ENCODE results near the gene PCDHGB5.
"Not testable (repeated sequence)": the region's sequence is repeated elsewhere in the genome, so short reads cannot be mapped to it uniquely, and the experiment has no call there.

PCDHGB5 gene

GRCh38 chr5:141397756-141398551, at the start of gene PCDHGB5:
TSS of gene PCDHGB5 (plus strand) at chr5:141397947. CDS start at chr5:141398128, 181 bp downstream.
- not testable (repeated sequence) for H3K27ac ChIP-seq

- peak; percentile 73 for TF ChIP-seq CTCF (conservative IDR thresholded peaks at IDR 0.05)
- H3K27ac ChIP-seq: peak within 1 kb of the TSS; percentile 38; the same call in 1 of the 2 replicates
Measured at GRCh38 chr5:141349917-141350619, 47.7 kb upstream of the PCDHGB5 start, which contains the start of gene PCDHGB1. TSS of gene PCDHGB1 (plus strand) at chr5:141350099. CDS start at chr5:141350261, 162 bp downstream.

GRCh38 chr5:141351591-141351990, 46.2 kb upstream of the PCDHGB5 start:
- TF ChIP-seq CTCF (conservative IDR thresholded peaks at IDR 0.05): no peak
- no peak overlapping the region for H3K27ac ChIP-seq

GRCh38 chr5:141354900-141355469, 42.8 kb upstream of the PCDHGB5 start, which contains the start of gene PCDHGA4:
TSS of gene PCDHGA4 (plus strand) at chr5:141355021. CDS start at chr5:141355108, 87 bp downstream.
- H3K27ac ChIP-seq: no peak within 1 kb of the TSS

GRCh38 chr5:141355641-141356040, 42.1 kb upstream of the PCDHGB5 start:
- no peak for TF ChIP-seq CTCF (conservative IDR thresholded peaks at IDR 0.05)
- no peak overlapping the region for H3K27ac ChIP-seq

More at GRCh38 chr5:141354900-141355469, 42.8 kb upstream of the PCDHGB5 start, which contains the start of gene PCDHGA4:
- peak; percentile 62 for TF ChIP-seq CTCF (conservative IDR thresholded peaks at IDR 0.05)

- no peak overlapping the region for H3K27ac ChIP-seq
- TF ChIP-seq CTCF (conservative IDR thresholded peaks at IDR 0.05): no peak
Measured at GRCh38 chr5:141356133-141356532, 41.6 kb upstream of the PCDHGB5 start.

GRCh38 chr5:141356950-141357349, 40.8 kb upstream of the PCDHGB5 start:
- no peak for TF ChIP-seq CTCF (conservative IDR thresholded peaks at IDR 0.05)
- H3K27ac ChIP-seq: no peak overlapping the region
